Thoracic aorta (tissue), 2 donors: ENCODE data around the gene AP2M1. TPM values are rescaled to one million over a fixed set of nuclear protein-coding genes. Genes with fewer than 3 reads are reported as not detected.

ENCODE experiments used
- ATAC-seq: fragments of 150-250 bp; one replicate; pipeline ENCODE4 v1.8.0; 2017; ENCODE audit warnings: low read depth; ENCODE audit not compliant: insufficient number of reproducible peaks, low FRiP score
- DNase-seq: peaks from one replicate; pipeline ENCODE4 v3.0.0-alpha.2; 2020; ENCODE audit warnings: low spot score
- H3K27ac ChIP-seq, 2 donors: fragments of 200-600 bp; sonication (generic); 1 replicate in 1 of 2; 2 replicates in 1 of 2; pipeline ENCODE4 v1.5.1; 2016; ENCODE audit warnings: mild to moderate bottlenecking in 2 of 2, moderate library complexity in 2 of 2
- H3K27me3 ChIP-seq: fragments of 200-600 bp; sonication (generic); replicated peaks from 2 replicates; pipeline ENCODE4 v1.6.0; 2016; ENCODE audit warnings: mild to moderate bottlenecking; ENCODE audit not compliant: insufficient read depth
- H3K36me3 ChIP-seq: fragments of 200-600 bp; sonication (generic); one replicate; pipeline ENCODE4 v1.5.1; 2016
- H3K4me1 ChIP-seq, 2 donors: fragments of 200-600 bp; sonication (generic); 1 replicate in 1 of 2; 2 replicates in 1 of 2; pipeline versions ENCODE4 v1.5.1 to v1.6.0; 2016; ENCODE audit warnings: low read depth in 2 of 2, mild to moderate bottlenecking in 1 of 2; ENCODE audit not compliant: control insufficient read depth in 1 of 2
- H3K4me3 ChIP-seq: fragments of 200-600 bp; sonication (generic); 2 replicates; pipeline ENCODE4 v1.5.1; 2016; ENCODE audit warnings: mild to moderate bottlenecking
- H3K9me3 ChIP-seq: fragments of 200-600 bp; sonication (generic); 2 replicates; pipeline ENCODE4 v1.5.1; 2016
- total RNA-seq, 2 donors: library from RNA; depleted of rRNA; stranded (reverse); fragments of >200 nt; gene quantifications; one replicate each; pipeline versions ENCODE4 v1.1.0 to v1.2.3, GENCODE V29; 2016
- TF ChIP-seq, protein P1 (sequence below): fragments of 200-600 bp; sonication (generic); IDR thresholded peaks from one replicate; pipeline ENCODE4 v1.5.1; 2019; ENCODE audit warnings: antibody characterized with exemption

AP2M1 gene
- total RNA-seq, 2 donors from 2014 or later: 194 to 203 TPM

DNA sequence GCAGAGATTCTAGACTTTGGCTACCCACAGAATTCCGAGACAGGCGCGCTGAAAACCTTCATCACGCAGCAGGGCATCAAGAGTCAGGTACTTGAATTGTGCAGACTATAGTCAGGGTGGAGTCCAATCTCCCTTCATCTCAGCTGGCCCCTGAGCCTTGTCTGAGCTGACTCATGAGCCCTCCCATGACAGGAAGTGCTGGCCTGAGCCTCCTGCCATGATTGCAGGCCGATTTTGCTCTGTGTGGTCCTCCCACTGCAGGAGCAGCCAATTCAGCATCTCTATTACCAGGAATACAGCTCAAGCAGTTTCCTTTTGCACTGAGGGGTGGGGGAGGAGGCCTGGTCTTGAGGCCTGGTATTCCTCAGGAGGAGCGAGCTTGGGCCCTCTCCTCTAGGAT lies 5.5 kb downstream of the AP2M1 start:
- H3K4me3 ChIP-seq: no peak overlapping the region
- H3K27me3 ChIP-seq: no peaks in the 10 kb centered on the region
- no peak for DNase-seq
- TF ChIP-seq, protein P1, sequence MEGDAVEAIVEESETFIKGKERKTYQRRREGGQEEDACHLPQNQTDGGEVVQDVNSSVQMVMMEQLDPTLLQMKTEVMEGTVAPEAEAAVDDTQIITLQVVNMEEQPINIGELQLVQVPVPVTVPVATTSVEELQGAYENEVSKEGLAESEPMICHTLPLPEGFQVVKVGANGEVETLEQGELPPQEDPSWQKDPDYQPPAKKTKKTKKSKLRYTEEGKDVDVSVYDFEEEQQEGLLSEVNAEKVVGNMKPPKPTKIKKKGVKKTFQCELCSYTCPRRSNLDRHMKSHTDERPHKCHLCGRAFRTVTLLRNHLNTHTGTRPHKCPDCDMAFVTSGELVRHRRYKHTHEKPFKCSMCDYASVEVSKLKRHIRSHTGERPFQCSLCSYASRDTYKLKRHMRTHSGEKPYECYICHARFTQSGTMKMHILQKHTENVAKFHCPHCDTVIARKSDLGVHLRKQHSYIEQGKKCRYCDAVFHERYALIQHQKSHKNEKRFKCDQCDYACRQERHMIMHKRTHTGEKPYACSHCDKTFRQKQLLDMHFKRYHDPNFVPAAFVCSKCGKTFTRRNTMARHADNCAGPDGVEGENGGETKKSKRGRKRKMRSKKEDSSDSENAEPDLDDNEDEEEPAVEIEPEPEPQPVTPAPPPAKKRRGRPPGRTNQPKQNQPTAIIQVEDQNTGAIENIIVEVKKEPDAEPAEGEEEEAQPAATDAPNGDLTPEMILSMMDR: no peak
- H3K4me1 ChIP-seq: peaks cover 24 to 27% of the 10 kb centered on the region in 2 donors
- H3K36me3 ChIP-seq: peaks cover 70% of the 10 kb centered on the region
- H3K27ac ChIP-seq: no peak overlapping the region
- H3K9me3 ChIP-seq: no peaks in the 10 kb centered on the region
- no peak for ATAC-seq

DNA sequence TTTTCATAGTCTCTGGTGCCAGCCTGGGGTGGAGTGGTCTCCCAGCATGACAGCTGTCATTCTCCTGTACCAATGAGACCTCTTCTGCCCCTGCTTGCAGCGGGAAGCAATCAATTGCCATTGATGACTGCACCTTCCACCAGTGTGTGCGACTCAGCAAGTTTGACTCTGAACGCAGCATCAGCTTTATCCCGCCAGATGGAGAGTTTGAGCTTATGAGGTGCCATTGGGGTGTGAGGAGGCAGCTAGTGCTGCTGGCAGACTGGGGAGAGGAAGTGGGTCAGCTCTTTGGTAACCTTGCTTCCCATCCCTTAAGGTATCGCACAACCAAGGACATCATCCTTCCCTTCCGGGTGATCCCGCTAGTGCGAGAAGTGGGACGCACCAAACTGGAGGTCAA lies 6.9 kb downstream of the AP2M1 start:
- DNase-seq (no peak), ATAC-seq (no peak)
- TF ChIP-seq, protein P1: no peak
- no peak overlapping the region for H3K4me3 ChIP-seq
- no peaks in the 10 kb centered on the region for H3K27me3 ChIP-seq
- H3K9me3 ChIP-seq: no peaks in the 10 kb centered on the region
- no peak overlapping the region for H3K27ac ChIP-seq
- H3K4me1 ChIP-seq: peaks cover 18 to 20% of the 10 kb centered on the region in 2 donors
- H3K36me3 ChIP-seq: peaks cover 70% of the 10 kb centered on the region

DNA sequence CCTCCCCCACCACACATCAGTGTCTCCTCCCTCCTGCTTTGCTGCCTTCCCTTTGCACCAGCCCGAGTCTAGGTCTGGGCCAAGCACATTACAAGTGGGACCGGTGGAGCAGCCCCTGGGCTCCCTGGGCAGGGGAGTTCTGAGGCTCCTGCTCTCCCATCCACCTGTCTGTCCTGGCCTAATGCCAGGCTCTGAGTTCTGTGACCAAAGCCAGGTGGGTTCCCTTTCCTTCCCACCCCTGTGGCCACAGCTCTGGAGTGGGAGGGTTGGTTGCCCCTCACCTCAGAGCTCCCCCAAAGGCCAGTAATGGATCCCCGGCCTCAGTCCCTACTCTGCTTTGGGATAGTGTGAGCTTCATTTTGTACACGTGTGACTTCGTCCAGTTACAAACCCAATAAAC lies 9.0 kb downstream of the AP2M1 start:
- Histone ChIP-seq H3K4me3 (no peak overlapping the region), H3K4me1 (peaks cover 10 to 24% of the 10 kb centered on the region in 2 donors), H3K27me3 (no peaks in the 10 kb centered on the region), H3K36me3 (peaks cover 58% of the 10 kb centered on the region), H3K9me3 (no peaks in the 10 kb centered on the region), H3K27ac (no peak overlapping the region)
- DNase-seq: no peak
- TF ChIP-seq, protein P1: no peak
- ATAC-seq: no peak

DNA sequence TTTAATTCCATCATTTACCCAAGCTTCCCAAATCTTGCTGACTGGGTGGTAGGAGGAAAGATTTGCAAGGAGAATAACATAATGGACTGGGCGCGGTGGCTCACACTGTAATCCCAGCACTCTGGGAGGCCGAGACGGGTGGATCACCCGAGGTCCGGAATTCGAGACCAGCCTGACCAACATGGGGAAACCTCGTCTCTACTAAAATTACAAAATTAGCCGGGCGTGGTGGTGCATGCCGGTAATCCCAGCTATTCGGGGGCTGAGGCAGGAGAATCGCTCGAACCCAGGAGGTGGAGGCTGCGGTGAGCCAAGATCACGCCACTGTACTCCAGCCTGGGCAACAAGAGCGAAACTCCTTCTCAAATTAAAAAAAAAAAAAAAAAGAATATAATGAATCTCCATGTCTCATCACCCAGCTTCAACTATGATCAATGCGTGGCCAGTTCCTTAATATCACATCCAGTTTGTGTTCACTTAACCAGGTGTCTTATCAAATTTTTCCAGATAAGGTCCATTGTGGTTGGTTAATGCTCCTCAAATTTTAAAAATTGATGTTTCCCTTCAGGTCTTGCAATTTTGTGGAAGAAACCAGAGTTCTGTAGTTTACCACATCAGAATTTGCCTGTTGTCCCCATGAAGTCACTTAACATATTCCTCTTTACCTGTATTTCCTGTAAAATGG lies 10.0 kb downstream of the AP2M1 start:
- Histone ChIP-seq H3K4me3 (no peak overlapping the region), H3K9me3 (no peaks in the 10 kb centered on the region), H3K27me3 (no peaks in the 10 kb centered on the region), H3K36me3 (peaks cover 61% of the 10 kb centered on the region), H3K27ac (peak overlapping the region; percentile 71 to 82), H3K4me1 (peaks cover 10 to 24% of the 10 kb centered on the region in 2 donors)
- ATAC-seq: no peak
- DNase-seq: no peak
- TF ChIP-seq, protein P1: no peak

DNA sequence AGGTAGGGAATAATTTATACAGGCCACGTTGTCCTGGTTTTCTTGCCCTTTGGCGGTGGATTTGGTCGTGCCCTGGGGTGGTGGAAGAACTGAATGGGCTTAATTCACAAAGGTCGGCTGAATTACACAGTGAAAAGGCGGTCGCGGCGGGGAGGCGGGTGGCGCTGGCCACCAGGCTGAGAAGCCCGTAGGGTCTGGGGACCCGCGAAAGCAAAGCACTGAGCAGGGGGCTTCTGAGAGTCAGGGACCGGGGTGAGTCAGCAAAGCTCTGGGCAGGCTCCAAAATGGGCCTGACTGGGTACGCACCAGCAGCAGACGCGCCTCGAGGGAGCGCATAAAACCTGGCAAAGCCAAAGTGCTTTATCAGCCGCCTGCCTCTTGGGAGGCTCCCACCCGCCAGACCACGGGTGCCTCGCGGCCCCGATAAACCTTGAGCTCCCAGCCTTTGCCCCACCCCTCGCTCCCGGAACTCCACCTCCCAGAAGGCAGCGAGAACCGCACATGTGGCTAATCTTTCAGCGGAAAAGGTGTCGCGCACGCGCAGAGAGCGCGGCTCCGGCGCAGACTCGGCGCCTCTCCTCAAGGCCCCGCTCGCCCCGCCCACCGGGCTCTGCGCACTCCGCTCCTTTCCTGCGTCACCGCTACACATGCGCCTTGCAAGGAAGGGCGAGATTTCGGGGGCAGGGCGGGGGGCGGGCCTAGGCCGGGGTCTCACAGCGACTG lies 11.0 kb downstream of the AP2M1 start:
- TF ChIP-seq, protein P1: no peak

More for the DNA sequence above, 11.0 kb downstream of the AP2M1 start:
- DNase-seq: peak; percentile 96
- peak overlapping the region; percentile 71 to 82 for H3K27ac ChIP-seq
- H3K36me3 ChIP-seq: peaks cover 61% of the 10 kb centered on the region
- peak overlapping the region; percentile 87 for H3K4me3 ChIP-seq
- no peaks in the 10 kb centered on the region for H3K9me3 ChIP-seq
- peaks cover 10 to 24% of the 10 kb centered on the region in 2 donors for H3K4me1 ChIP-seq
- H3K27me3 ChIP-seq: no peaks in the 10 kb centered on the region
- peak; percentile 94 for ATAC-seq
